Thyroid gland (tissue), 4 donors: Measurements from ENCODE around the gene ITM2C. TPM values are rescaled to one million over a fixed set of nuclear protein-coding genes. Genes with fewer than 3 reads are reported as not detected.

ENCODE experiments used
- DNase-seq, 2 donors: peaks; one replicate each; pipeline ENCODE4 v3.0.0-alpha.2; 2019
- H3K27ac ChIP-seq, 3 donors: fragments of 200-600 bp; sonication (generic); 1 replicate in 2 of 3; 2 replicates in 1 of 3; pipeline ENCODE4 v1.5.1; 2016 to 2019; ENCODE audit warnings: mild to moderate bottlenecking in 1 of 3, moderate library complexity in 1 of 3
- H3K27me3 ChIP-seq: fragments of 200-600 bp; sonication (generic); one replicate; pipeline ENCODE4 v1.5.1; 2019
- H3K36me3 ChIP-seq, 2 donors: fragments of 200-600 bp; sonication (generic); one replicate each; pipeline ENCODE4 v1.5.1; 2016 to 2019
- H3K4me1 ChIP-seq, 2 donors: fragments of 200-600 bp; sonication (generic); one replicate each; pipeline ENCODE4 v1.5.1; 2017 to 2019
- H3K4me3 ChIP-seq, 3 donors: fragments of 200-600 bp; sonication (generic); replicated peaks in 1 of 3; 1 replicate in 2 of 3; 2 replicates in 1 of 3; pipeline ENCODE4 v1.5.1; 2016; ENCODE audit warnings: mild to moderate bottlenecking in 1 of 3
- H3K9me3 ChIP-seq: fragments of 200-600 bp; sonication (generic); one replicate; pipeline ENCODE4 v1.5.1; 2017
- CTCF ChIP-seq, 6 experiments: fragments of 200-600 bp in 3 of 6; fragments of 450-650 bp in 3 of 6; sonication (generic) in 3 of 6; IDR thresholded peaks; one replicate each; pipeline ENCODE4 v1.5.1; 2016 to 2019; ENCODE audit warnings: antibody characterized with exemption in 6 of 6, mild to moderate bottlenecking in 2 of 6, inconsistent platforms in 1 of 6, moderate library complexity in 1 of 6
- POLR2A ChIP-seq, 2 donors: fragments of 450-650 bp; IDR thresholded peaks; one replicate each; pipeline ENCODE4 v1.6.1; 2017; ENCODE audit warnings: antibody characterized with exemption in 2 of 2, mild to moderate bottlenecking in 2 of 2, moderate library complexity in 1 of 2
- WGBS, 2 donors: methylation state at CpG; one replicate each; pipeline ENCODE4 v1.1.5; 2017; 5-methylcytosine and 5-hydroxymethylcytosine counted together
- intact Hi-C: fragments of 100-400 bp; cut with DNase I; formaldehyde crosslinking; loops from one replicate; pipeline ENCODE4 v1.15.1; 2023
- total RNA-seq, 4 donors: library from RNA; depleted of rRNA; stranded (reverse); fragments of >200 nt; gene quantifications; one replicate each; pipeline ENCODE4 v1.2.3, GENCODE V29; 2016

ITM2C gene
- total RNA-seq, 4 donors from 2014 or later: 29.2 to 54.0 (median 45.4) TPM

GRCh38 chr2:230879271-230879882 is 14.6 kb downstream of the ITM2C start:
- 83 to 84% methylated on average over 10 to 11 of the region's 11 CpGs for WGBS, 2 donors
- H3K9me3 ChIP-seq: no peaks in the 10 kb centered on the region
- no peaks in the 10 kb centered on the region for H3K27me3 ChIP-seq
- intact Hi-C loops: no loop called here
- H3K36me3 ChIP-seq: no peaks in the 10 kb centered on the region
- no peak for TF ChIP-seq CTCF (IDR thresholded peaks at IDR 0.05)
- TF ChIP-seq POLR2A (IDR thresholded peaks at IDR 0.05): no peak
- H3K4me1 ChIP-seq: no peaks in the 10 kb centered on the region
- H3K27ac ChIP-seq: no peak overlapping the region
- no peak overlapping the region for H3K4me3 ChIP-seq
- no peak for DNase-seq

- intact Hi-C loops: no loop called here
- Histone ChIP-seq H3K27me3 (no peaks in the 10 kb centered on the region), H3K4me1 (no peaks in the 10 kb centered on the region), H3K4me3 (no peak overlapping the region), H3K36me3 (no peaks in the 10 kb centered on the region), H3K9me3 (no peaks in the 10 kb centered on the region), H3K27ac (no peak overlapping the region)
- WGBS, 2 donors: 86 to 96% methylated on average over 9 of the region's 9 CpGs
- no peak for DNase-seq
- TF ChIP-seq POLR2A (IDR thresholded peaks at IDR 0.05) (no peak), CTCF (IDR thresholded peaks at IDR 0.05) (no peak)
Observed at GRCh38 chr2:230879891-230880290, 15.1 kb downstream of the ITM2C start.

GRCh38 chr2:230881840-230882239 is 17.1 kb downstream of the ITM2C start:
- no peaks in the 10 kb centered on the region for H3K9me3 ChIP-seq
- 79 to 95% methylated on average over 7 of the region's 7 CpGs for WGBS, 2 donors
- intact Hi-C loops: no loop called here

GRCh38 chr2:230885463-230886130 is 20.9 kb downstream of the ITM2C start:
- no peaks in the 10 kb centered on the region for H3K4me1 ChIP-seq
- H3K27me3 ChIP-seq: no peaks in the 10 kb centered on the region
- intact Hi-C loops: no loop called here
- no peaks in the 10 kb centered on the region for H3K36me3 ChIP-seq
- H3K27ac ChIP-seq: no peak overlapping the region
- no peak for DNase-seq
- H3K4me3 ChIP-seq: no peak overlapping the region
- TF ChIP-seq POLR2A (IDR thresholded peaks at IDR 0.05): no peak
- TF ChIP-seq CTCF (IDR thresholded peaks at IDR 0.05): no peak
- no peaks in the 10 kb centered on the region for H3K9me3 ChIP-seq
- 61 to 69% methylated on average over 8 to 11 of the region's 11 CpGs for WGBS, 2 donors

More at GRCh38 chr2:230881840-230882239, 17.1 kb downstream of the ITM2C start:
- DNase-seq: no peak
- Histone ChIP-seq H3K36me3 (no peaks in the 10 kb centered on the region), H3K4me3 (no peak overlapping the region), H3K27ac (no peak overlapping the region), H3K27me3 (no peaks in the 10 kb centered on the region), H3K4me1 (no peaks in the 10 kb centered on the region)
- TF ChIP-seq CTCF (IDR thresholded peaks at IDR 0.05) (no peak), POLR2A (IDR thresholded peaks at IDR 0.05) (no peak)

GRCh38 chr2:230886206-230886605 is 21.5 kb downstream of the ITM2C start:
- WGBS, 2 donors: 82 to 88% methylated on average over 4 to 5 of the region's 5 CpGs
- no peak for TF ChIP-seq CTCF (IDR thresholded peaks at IDR 0.05)
- TF ChIP-seq POLR2A (IDR thresholded peaks at IDR 0.05): no peak
- Histone ChIP-seq H3K4me1 (no peaks in the 10 kb centered on the region), H3K9me3 (no peaks in the 10 kb centered on the region), H3K27me3 (no peaks in the 10 kb centered on the region), H3K27ac (no peak overlapping the region), H3K36me3 (no peaks in the 10 kb centered on the region), H3K4me3 (no peak overlapping the region)
- intact Hi-C loops: no loop called here
- no peak for DNase-seq
